ENCODE data around the gene KCNE1.

- no peak for TF ChIP-seq CTCF (conservative IDR thresholded peaks at IDR 0.05; ENCODE audit: low read depth, low read length)
- no peak for TF ChIP-seq EZH2 (IDR thresholded peaks at IDR 0.05; ENCODE audit: borderline replicate concordance, low read depth, low read length, poor library complexity, severe bottlenecking)
These were observed 2.6 kb upstream of the KCNE1 start for GRCh38 chr21:34514576-34515115.
